GM19025 (cell line): ENCODE data around the gene CNR2.
"Not testable (repeated sequence)": the region's sequence is repeated elsewhere in the genome, so short reads cannot be mapped to it uniquely, and the experiment has no call there.

Experiments
- ATAC-seq: cut with Tn5 transposase; IDR thresholded peaks from one replicate; pipeline ENCODE4 v1.9.1; 2021; ENCODE audit warnings: mild to moderate bottlenecking, low read depth, moderate library complexity; ENCODE audit not compliant: unreplicated experiment

Gene CNR2

GRCh38 chr1:23889074-23889473 is 24.1 kb downstream of the CNR2 start:
- no peak for ATAC-seq

DNA sequence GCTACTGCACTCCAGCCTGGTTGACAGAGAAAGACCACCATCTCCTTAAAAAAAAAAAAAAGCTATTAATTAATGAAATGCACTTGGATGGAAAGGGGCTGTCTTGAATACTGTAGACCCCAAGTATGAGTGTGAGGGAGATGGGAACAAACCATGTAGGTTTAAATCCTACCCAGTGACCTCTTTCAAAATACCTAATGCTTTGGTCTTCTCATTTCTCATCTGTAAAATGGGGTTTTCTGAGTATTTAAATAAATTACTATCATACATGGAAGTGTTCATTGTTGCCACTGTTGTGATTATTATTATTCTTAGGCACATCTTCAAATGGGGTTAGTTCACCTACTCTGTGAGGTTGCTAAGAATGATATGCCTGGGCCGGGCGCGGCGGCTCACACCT is 27.9 kb downstream of the CNR2 start:
- ATAC-seq, result no peak

- ATAC-seq, result no peak
Observed at GRCh38 chr1:23882746-23883145, 30.4 kb downstream of the CNR2 start.

GRCh38 chr1:23879809-23880208 is 33.4 kb downstream of the CNR2 start:
- ATAC-seq, result no peak

GRCh38 chr1:23878668-23879067 is 34.5 kb downstream of the CNR2 start:
- no peak for ATAC-seq

DNA sequence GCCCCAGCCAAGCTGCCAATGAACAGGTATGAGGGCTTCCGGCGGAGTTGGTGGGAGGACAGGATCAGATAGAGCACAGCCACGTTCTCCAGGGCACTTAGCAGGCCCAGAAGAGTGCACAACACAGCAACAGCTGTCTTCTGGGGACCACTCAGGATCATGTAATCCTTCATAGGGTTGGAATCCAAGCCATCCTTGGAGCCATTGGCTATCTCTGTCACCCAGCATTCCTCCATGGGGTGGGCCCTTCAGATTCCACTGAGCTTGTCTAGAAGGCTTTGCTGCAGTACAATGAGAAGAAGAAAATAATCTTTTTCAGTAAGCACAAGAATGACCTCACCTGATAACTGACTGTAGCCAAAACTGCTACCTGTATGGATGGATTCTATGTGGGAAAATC is 37.8 kb downstream of the CNR2 start:
- ATAC-seq, result no peak

GRCh38 chr1:23872421-23872820 is 40.7 kb downstream of the CNR2 start:
- no peak for ATAC-seq

GRCh38 chr1:23869051-23869450 is 44.1 kb downstream of the CNR2 start:
- ATAC-seq, result no peak

GRCh38 chr1:23868557-23869016 is 44.6 kb downstream of the CNR2 start:
- ATAC-seq, result no peak

DNA sequence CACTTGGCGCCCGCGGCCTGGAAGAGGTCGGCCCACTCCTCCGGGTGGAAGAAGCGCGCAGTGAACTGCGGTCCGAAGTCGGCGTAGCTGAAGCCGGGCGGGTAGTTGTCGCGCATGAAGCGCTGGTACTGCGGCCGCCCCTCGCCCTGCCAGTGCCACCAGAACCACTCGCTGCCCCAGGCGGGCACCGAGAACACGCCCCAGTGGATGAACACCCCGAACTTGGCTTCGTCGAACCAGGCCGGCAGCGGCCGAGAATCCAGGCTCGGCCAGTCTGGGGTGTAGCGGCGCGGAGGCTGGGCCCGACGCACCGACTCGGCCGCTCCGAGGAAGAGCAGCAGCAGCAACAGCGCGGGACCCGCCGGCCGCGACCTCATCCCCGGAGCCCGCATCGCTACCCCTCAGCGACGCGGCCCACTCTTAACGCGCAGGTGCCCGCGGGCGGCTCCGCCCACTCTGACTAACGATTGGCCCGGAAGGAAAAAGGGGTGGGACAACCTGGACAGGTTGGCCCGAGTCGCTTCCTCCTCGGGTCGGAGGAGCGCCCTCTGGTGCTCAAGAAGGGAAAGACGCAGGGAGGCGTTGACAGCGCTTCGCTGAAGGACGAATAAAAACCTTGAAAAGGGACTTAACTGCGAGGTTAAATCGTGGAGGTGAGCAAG is 45.1 kb downstream of the CNR2 start, which contains the start of gene FUCA1:
Gene FUCA1 (minus strand): TSS at position 396 of the 662 bp plus-strand sequence. CDS start 4 bp downstream, at position 392.
- peak; percentile 91 for ATAC-seq

DNA sequence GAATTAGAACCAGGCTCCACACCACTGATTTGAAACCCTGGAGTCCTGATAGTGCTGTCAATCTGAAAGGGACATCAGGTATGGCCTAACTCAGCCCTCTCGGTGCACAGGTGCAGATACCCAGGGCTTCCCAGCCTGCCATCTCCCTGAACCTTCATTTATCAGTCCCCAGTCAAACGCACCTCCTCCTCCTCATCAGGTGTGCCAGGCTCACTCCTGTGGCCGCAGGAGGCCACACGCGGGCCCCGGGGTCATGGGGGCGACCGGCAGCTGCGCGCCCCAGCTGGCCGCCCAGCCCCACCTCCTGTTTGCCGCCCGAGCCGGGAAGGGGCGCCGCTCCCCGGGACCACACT is 45.6 kb downstream of the CNR2 start:
- no peak for ATAC-seq

GRCh38 chr1:23865543-23865930 is 47.6 kb downstream of the CNR2 start:
- ATAC-seq, result no peak

DNA sequence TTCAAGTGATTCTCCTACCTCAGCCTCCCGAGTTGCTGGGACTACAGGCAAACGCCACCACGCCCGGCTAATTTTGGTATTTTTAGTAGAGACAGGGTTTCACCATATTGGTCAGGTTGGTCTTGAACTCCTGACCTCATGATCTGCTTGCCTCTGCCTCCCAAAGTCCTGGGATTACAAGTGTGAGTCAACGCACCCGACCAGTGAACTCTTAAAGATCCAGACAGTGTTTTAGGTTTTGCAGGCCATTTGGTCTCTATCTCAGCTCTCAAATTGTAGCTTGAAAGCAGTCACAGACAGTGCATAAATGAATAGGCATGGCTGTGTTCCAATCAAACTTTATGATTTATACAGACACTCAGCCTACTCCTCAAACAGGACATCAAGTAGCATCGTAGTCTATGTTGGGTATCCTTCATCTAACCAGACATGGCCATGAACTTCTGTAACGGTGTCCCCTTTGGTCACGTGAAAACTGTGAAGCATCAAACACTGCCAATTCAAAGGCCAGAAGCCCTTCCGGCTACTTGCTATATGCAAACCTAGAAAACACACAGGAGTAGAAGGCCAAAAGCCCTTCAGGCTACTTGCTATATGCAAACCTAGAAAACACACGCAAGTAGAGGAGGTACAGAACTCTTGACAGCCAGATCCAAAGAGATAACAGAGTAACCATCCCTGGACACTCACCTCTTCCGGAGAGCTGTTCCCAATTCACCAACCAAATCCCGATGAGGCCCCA is 48.2 kb downstream of the CNR2 start:
- no peak for ATAC-seq

DNA sequence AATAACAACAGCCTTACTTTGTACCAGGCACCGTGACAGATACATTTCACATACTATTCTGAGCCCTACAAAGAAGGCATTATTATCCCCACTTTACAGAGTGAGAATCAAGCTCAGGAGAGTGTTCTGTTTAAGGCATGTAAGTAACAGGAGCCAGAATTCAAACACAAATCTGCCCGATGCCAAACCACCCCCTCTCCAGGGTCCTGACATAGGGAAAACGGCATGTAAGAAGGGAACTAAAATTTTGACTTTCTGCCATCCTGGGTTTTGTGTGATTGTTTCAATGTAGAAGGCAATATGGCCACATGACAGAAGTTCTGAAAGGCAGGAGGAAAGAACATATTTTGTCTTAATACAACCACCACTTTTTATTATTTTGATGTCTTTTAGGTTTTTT is 50.5 kb downstream of the CNR2 start:
- ATAC-seq, result no peak

DNA sequence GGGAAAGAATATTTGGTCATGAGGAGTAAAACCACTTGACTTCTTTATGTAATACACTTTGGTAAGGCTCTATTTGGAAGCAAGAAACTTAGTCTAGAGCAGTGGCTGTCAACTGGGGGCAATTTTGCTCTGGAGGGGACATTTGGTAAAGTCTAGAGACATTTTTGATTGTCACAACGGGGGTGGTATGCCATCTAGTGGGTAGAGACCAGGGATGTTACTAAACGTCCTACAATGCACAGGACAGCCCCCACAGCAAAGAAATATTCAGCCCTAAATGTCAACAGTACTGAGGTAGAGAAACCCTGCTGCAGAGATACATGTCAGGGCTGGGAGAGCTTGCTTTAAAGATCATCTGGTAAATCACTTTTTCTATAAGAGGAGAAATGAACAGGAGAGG is 58.6 kb downstream of the CNR2 start:
- ATAC-seq, result no peak

DNA sequence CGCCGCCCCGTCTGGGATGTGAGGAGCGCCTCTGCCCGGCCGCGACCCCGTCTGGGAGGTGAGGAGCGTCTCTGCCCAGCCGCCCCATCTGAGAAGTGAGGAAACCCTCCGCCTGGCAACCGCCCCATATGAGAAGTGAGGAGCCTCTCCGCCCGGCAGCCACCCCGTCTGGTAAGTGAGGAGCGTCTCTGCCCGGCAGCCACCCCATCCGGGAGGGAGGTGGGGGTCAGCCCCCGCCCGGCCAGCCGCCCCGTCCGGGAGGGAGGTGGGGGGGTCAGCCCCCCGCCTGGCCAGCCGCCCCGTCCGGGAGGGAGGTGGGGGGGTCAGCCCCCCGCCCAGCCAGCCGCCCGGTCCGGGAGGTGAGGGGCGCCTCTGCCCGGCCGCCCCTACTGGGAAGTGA is 60.0 kb downstream of the CNR2 start:
- not testable (repeated sequence) for ATAC-seq

DNA sequence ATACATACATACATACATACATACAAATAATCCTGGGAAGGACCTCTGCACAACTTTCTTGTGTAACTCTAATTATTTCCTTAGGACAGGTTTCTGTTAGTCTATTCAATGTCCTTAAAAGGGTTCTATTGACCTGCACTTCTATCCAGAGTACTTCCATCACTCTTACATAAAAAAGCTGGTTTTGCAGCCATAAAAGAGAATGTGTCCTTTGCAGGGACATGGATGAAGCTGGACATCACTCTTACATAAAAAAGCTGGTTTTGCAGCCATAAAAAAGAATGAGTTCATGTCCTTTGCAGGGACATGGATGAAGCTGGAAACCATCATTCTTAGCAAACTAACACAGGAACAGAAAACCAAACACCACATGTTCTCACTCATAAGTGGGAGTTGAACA is 61.8 kb downstream of the CNR2 start:
- ATAC-seq, result not testable (repeated sequence)

DNA sequence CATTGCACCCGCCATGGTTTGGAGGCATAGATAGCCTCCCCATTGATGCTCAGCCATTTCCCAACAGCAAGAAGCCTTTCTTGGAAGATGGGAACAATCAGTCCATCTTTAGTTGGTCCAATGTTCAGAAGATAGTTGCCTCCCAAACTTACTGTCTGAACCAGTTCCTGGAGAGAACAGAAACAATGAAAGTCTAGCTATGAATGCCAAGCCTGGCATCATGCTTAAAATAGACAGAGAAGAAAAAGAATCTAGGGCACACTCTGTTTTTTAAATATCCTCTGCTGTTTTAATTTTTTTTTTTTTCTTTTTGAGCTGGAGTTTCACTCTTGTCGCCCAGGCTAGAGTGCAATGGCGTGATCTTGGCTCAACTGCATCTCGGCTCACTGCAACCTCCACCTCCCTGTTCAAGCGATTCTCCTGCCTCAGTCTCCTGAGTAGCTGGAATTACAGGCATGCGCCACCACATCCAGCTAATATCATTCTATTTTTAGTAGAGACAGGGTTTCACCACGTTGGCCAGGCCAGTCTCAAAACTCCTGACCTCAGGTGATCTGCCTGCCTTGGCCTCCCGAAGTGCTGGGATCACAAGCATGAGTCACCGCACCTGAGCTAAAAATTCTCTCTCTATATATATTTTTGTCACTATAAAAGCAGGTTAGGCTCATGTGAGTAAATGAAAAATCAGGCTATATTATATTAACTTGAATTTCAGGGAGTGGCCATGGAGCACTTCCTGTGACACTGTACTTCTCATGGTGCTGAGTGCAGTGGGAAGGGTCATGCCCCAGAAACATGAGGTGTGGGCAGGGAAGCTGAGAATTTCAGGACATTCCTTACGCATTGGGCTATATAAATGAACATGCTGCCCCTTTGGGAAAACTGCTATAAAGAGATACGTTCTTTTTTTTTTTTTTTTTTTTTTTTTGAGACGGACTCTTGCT is 64.2 kb downstream of the CNR2 start:
- ATAC-seq, result no peak

- ATAC-seq, result not testable (repeated sequence)
Observed at GRCh38 chr1:23847482-23848095, 65.6 kb downstream of the CNR2 start.

DNA sequence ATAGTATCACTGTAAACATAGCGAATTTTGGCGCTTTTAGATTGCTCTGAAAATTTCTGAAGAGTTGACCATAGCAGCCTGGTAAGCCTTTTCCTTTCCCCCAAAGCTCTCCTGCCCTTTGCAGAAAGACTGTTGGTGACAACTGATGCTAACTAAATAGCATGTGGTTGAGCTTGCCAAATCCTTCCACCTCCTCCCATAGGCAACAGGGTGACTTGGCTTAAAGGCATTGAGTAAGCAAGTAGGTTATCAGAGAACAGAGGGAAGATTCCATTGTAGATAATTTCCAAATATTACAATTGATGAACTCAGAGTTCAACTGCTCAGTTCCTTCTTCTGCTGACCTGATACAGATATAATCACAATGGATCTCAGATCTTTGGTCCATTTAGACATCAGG is 68.0 kb downstream of the CNR2 start:
- no peak for ATAC-seq

DNA sequence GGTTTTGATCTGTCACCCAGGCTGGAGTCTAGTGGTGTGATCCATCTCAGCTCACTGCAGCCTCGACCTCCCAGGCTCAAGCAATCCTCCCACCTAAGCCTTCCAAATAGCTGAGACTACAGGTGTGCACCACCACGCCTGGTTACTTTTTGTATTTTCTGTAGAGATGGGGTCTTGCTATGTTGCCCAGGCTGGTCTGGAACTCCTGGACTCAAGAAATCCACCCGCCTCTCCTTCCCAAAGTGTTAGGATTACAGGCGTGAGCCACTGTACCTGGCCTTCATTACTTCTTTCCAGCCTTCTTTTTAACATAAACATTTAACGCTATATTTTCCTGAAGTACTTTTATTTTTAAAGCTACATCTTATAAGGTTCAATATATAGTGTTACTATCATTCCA is 69.5 kb downstream of the CNR2 start:
- ATAC-seq, result no peak
